ENCODE measurements around the gene ITIH5. TPM values are rescaled to one million over a fixed set of nuclear protein-coding genes. Genes with fewer than 3 reads are reported as not detected.
"Not testable (repeated sequence)": the region's sequence is repeated elsewhere in the genome, so short reads cannot be mapped to it uniquely, and the experiment has no call there.

ITIH5 gene
- total RNA-seq, 1 donor from 2014 or later, result 1.4 TPM

- DNase-seq (ENCODE audit: low read depth in 2 of 2), result peak; percentile 88 to 94
Observed at GRCh38 chr10:7687228-7687907, 20.6 kb upstream of the ITIH5 start.

GRCh38 chr10:7686351-7687171 is 19.8 kb upstream of the ITIH5 start:
- no peak for DNase-seq (ENCODE audit: low read depth in 2 of 2)

GRCh38 chr10:7680078-7680477 is 13.3 kb upstream of the ITIH5 start:
- DNase-seq (ENCODE audit: low read depth in 2 of 2), result not testable (repeated sequence)

GRCh38 chr10:7679256-7679655 is 12.5 kb upstream of the ITIH5 start:
- DNase-seq (ENCODE audit: low read depth in 2 of 2), result no peak

- no peak for DNase-seq (ENCODE audit: low read depth in 2 of 2)
Observed at GRCh38 chr10:7672341-7673134, 5.8 kb upstream of the ITIH5 start.

- DNase-seq (ENCODE audit: low read depth in 2 of 2), result no peak
Observed at GRCh38 chr10:7670157-7670556, 3.4 kb upstream of the ITIH5 start.

GRCh38 chr10:7667262-7668141 is 736 bp upstream of the ITIH5 start:
- DNase-seq (ENCODE audit: low read depth in 2 of 2), result no peak

GRCh38 chr10:7665767-7666166 is 999 bp downstream of the ITIH5 start:
- DNase-seq (ENCODE audit: low read depth in 2 of 2), result no peak

GRCh38 chr10:7664707-7665106 is 2.1 kb downstream of the ITIH5 start:
- no peak for DNase-seq (ENCODE audit: low read depth in 2 of 2)

- no peak for DNase-seq (ENCODE audit: low read depth in 2 of 2)
Observed at GRCh38 chr10:7662522-7662921, 4.2 kb downstream of the ITIH5 start.

- DNase-seq (ENCODE audit: low read depth in 2 of 2), result no peak
Observed at GRCh38 chr10:7659560-7659959, 7.2 kb downstream of the ITIH5 start.

- DNase-seq (ENCODE audit: low read depth in 2 of 2), result no peak
Observed at GRCh38 chr10:7657552-7657951, 9.2 kb downstream of the ITIH5 start.

- DNase-seq (ENCODE audit: low read depth in 2 of 2), result not testable (repeated sequence)
Observed at GRCh38 chr10:7657079-7657478, 9.7 kb downstream of the ITIH5 start.

- DNase-seq (ENCODE audit: low read depth in 2 of 2), result no peak
Observed at GRCh38 chr10:7651853-7652470, 14.8 kb downstream of the ITIH5 start.

- DNase-seq (ENCODE audit: low read depth in 2 of 2), result no peak
Observed at GRCh38 chr10:7649673-7650300, 17.0 kb downstream of the ITIH5 start.

GRCh38 chr10:7647062-7647664 is 19.6 kb downstream of the ITIH5 start:
- DNase-seq (ENCODE audit: low read depth in 2 of 2), result no peak

- no peak for DNase-seq (ENCODE audit: low read depth in 2 of 2)
Observed at GRCh38 chr10:7642491-7643011, 24.2 kb downstream of the ITIH5 start.

GRCh38 chr10:7635408-7636125 is 31.2 kb downstream of the ITIH5 start:
- DNase-seq (ENCODE audit: low read depth in 2 of 2), result no peak

All from lung microvascular endothelial cell (primary cell).